HG03439 (cell line): ENCODE data around the gene EAF2.

ENCODE experiments used
- ATAC-seq: cut with Tn5 transposase; IDR thresholded peaks from one replicate; pipeline ENCODE4 v1.9.1; 2021; ENCODE audit warnings: mild to moderate bottlenecking, moderate library complexity; ENCODE audit not compliant: unreplicated experiment

Gene EAF2

GRCh38 chr3:121834671-121835464 lies at the start of gene EAF2, which contains the start of gene IQCB1:
TSS of gene EAF2 (plus strand) at chr3:121835209. CDS start at chr3:121835286, 77 bp downstream.
TSS of gene IQCB1 (minus strand) at chr3:121835060. CDS start at chr3:121828960, 6,100 bp downstream.
- peak; percentile 99 for ATAC-seq

- ATAC-seq = no peak
Observed at GRCh38 chr3:121786485-121786884, 48.5 kb upstream of the EAF2 start.

DNA sequence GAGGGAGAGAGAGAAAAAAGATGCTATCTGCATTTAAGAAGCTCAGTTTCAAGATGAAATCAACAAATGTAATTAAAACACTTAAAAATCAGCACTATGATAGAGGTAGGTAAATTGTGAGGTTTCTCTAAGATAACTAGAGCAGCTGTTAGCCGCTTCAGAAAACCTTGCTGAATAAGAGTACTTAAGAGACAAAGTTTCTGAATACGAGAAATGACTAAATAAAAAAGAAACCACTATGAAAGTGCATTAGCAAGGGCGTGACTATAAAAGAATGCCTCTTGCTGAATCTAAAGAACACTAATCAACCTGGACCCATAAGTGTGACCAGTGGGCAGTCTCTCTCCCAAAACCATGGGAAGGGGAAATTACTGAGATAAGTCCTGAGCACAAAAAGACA lies 41.9 kb upstream of the EAF2 start:
- peak; percentile 65 for ATAC-seq

DNA sequence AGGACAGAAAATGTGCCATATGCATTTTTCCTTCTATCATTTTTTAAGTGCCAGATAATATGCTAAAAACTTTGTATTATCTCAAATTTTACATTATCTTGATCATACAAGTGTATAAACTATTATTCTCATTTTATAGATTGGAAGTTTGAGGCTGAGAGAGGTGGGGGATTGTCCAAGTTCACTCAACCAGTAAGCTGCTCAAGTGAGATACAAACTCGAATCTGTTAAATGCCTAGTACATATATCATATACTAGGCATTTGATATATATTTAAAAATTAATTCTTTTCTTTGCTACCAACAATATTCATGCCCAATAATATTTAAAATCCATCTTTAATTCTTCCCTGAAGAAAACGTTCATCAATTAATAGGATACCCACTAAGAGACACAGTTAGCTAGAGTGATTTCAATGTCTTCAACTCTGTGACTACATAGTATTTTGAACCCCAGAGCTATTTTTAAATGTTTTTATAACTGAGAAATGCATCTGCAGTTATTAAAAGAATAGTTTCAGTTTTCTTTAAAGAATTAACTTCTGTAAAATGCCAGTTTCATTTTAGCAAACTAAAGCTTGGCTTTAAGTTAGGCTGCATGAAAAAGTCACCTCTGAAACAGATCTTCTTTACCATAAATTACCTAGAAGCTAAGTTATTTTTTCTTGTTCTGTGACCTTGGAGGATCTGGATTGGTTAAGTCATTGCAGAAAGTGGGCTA lies 40.6 kb upstream of the EAF2 start:
- ATAC-seq = peak; percentile 54

DNA sequence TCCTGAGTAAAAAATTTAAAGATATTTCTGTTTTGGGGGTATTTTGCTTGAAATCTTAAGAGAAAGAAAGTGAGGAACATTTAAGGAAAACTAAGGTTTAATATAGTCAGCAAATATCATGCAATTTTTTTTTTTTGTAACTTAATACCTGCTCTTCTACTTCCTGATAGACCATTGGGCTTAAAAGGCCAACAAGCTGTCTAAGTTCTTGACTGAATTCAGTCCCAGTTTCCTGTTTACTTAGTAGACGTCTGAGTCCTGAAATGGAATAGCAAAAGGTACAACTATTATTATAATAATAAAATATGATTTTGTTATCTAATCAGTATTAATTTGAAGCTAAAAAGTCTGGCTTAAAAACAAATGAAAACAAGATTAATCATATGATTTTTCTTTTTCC lies 38.0 kb upstream of the EAF2 start:
- no peak for ATAC-seq

DNA sequence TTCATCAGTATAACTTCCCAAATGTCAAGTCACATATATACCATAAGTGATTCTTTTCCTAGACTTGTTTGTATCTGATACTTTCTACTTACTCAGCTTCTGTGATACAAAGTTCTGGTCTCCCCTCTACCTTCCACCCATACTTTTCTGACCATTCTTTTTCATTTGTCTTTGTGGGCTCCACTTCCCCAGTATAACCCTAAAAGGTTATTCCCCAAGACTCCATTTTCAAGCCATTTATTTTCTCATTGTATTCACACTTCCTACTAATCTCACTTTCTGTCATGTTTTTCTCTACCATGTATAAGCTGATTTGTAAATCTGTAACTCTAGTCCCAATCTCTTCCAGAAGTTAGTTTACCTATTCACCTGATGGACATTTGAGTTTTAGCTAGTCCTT lies 34.1 kb upstream of the EAF2 start:
- ATAC-seq = no peak

GRCh38 chr3:121803771-121804320 lies 31.2 kb upstream of the EAF2 start:
- ATAC-seq = no peak

DNA sequence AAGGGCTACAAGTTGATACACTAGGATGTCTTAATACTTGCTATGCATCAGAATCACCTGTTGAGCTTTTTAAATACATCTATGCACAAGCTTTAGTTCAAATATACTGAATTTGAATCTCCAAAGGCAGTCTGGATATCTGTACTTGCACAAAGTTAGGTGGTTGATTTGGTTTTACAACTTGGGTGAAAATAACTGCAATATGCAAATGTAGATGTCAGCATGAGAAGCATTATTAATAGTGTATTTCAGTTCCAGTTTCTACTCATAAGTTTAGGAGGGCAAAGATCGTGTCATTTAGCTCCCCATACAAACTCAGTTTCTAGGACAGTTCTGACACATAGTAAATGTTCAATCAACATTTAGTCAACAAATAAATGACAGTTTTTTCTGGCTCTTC lies 25.8 kb upstream of the EAF2 start:
- peak; percentile 98 for ATAC-seq

DNA sequence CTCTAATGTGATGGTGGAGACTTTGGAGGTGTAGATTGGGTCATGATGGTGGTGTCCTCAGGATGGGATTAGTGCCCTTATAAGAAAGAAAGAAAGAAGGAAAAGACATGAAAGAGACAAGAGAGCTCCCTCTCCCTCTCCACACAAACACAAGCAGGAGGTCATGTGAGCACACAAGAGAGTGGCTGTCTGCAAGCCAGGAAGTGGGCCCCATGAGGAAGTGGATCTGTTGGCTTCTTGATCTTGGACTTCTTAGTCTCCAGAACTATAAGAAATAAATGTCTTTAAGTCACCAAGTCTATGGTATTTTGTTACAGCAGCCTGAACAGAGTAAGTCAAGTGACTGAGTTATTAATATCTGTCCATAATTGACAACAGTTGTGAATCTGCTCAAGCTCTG lies 17.3 kb upstream of the EAF2 start:
- ATAC-seq = no peak

GRCh38 chr3:121818578-121818977 lies 16.4 kb upstream of the EAF2 start:
- ATAC-seq = no peak

- ATAC-seq = no peak
Observed at GRCh38 chr3:121819236-121819635, 15.8 kb upstream of the EAF2 start.

DNA sequence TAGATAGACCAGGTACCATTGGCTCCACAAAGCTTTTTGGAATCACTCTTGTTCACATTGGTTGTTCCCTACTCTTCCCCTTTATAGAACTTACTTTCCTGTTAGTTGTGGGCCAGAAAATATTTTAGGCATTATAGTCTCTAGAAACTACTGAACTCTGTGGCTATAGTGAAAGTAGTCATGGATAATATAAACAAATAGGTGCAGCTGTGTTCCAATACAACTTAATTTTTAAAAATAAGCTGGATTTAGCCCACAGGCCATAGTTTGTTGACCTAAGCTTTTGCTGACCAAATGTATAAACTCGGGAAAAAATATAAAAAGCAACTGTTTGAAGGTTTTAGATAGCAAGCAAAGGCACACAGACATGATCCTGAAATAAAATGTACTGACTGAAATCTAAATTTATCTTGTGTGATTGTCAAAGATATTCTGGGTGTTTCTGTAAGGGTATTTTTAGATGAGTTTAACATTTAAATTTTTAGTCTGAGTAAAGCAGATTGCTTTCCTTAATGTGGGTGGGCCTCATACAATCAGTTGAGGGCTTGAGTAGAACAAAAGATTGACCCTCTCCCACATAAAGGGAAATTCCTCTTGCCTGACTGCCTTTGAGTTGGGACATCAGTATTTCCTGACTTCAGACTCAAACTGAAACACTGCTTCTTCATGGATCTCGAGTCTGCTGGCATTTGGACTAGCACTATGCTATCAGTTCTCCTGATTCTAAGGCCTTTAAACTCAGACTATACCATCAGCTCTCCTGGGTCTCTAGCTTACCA lies 13.4 kb upstream of the EAF2 start:
- ATAC-seq = no peak

- ATAC-seq = no peak
Observed at GRCh38 chr3:121822973-121823372, 12.0 kb upstream of the EAF2 start.

DNA sequence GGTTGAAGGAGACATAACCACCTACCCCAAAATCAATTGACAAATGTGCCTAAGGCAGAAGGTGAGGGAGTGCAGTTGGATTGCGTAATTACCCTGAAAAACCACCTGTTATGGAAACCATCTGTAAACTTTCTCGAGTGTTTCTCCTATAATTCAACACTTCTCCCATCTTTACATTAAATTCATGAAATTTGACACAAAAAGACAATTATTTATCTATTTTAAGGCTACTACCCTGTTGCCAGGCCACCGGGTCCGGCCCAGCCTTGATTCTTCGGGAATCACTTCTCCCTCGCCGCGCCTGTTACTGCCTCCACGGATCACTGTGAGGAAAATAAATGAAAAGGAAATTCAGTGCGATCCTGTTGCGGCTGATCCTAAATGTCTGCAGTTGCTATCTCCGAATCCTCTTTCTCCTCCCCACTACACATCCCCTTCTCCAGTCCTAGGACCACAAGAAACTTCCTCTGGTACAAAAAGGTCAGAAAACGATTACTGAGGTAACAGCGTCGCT lies 795 bp upstream of the EAF2 start:
- no peak for ATAC-seq

DNA sequence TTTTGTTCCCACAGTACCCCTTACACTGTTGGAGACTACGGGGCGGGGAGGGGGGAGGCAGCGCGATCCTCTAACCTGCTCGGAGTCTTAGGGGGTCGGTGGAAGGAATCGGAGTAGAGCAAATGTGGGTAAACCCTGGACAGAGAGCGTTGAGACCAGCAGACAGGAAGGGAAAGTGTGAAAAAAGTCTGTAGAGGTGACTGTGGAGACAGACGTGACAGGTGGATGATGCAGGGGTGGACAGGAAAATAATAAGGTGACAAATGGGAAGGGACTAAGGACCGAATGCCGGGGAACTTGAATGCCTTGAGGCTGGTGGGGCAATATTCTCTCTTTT lies 424 bp downstream of the EAF2 start:
- ATAC-seq = peak; percentile 12

GRCh38 chr3:121836064-121836463 lies 1.1 kb downstream of the EAF2 start:
- ATAC-seq = no peak

DNA sequence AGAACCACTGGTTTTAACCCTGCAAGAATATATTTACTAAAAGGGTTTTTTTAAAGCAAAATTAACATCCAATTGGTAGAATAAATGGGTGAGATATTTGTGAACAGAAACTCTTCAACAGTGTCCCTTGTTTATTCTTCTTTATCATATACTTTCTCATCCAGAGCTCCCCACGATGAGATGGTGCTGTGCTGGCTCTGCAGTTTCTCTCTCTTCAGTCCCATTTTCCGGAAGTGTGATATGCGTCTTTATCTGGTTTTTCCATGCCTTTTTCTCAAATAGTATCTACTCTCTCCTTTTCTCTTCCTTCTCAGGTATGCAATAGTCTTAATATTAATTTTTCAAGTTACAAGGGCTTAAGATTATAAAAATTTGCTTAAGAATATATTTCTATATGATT lies 1.5 kb downstream of the EAF2 start:
- no peak for ATAC-seq

GRCh38 chr3:121839962-121840361 lies 5.0 kb downstream of the EAF2 start:
- ATAC-seq = no peak

DNA sequence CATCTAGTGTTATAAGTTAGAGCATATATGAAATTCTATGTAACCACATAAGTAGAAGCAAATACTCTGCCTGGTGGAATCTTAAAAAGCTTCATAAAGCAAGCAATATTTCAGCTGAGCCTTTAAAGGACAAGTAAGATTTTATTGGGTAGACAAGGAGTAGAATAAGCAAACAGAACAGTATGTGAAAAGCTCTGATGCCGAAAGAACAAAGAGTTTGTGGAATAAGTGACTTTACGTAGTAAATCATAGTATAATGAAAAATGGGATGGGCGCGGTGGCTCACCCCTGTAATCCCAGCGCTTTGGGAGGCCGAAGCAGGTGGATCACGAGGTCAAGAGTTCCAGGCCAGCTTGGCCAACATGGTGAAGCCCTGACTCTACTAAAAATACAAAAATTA lies 9.9 kb downstream of the EAF2 start:
- ATAC-seq = no peak

- ATAC-seq = no peak
Observed at GRCh38 chr3:121852256-121852655, 17.2 kb downstream of the EAF2 start.

GRCh38 chr3:121855555-121855954 lies 20.5 kb downstream of the EAF2 start:
- no peak for ATAC-seq
